IPS DF 19.7 (cell line): ENCODE data around the gene ATP6V1A.
"Not testable (repeated sequence)": the region's sequence is repeated elsewhere in the genome, so short reads cannot be mapped to it uniquely, and the experiment has no call there.

Experiments used
- DNase-seq: peaks from one replicate; pipeline ENCODE4 v3.0.0-alpha.2; 2013; ENCODE audit warnings: low read depth, low spot score

Gene ATP6V1A

GRCh38 chr3:113828600-113828999 lies 81.8 kb downstream of the ATP6V1A start:
- no peak for DNase-seq

- DNase-seq = no peak
Observed at GRCh38 chr3:113829576-113830354, 82.9 kb downstream of the ATP6V1A start.

GRCh38 chr3:113831103-113831355 lies 84.2 kb downstream of the ATP6V1A start:
- no peak for DNase-seq

- no peak for DNase-seq
Observed at GRCh38 chr3:113832477-113833164, 85.8 kb downstream of the ATP6V1A start.

GRCh38 chr3:113834983-113835382 lies 88.1 kb downstream of the ATP6V1A start:
- DNase-seq = no peak

GRCh38 chr3:113838631-113839209 lies 91.9 kb downstream of the ATP6V1A start, which contains the start of gene GRAMD1C:
Gene GRAMD1C (plus strand): TSS chr3:113838788. CDS start chr3:113838910, 122 bp downstream.
- DNase-seq = peak; percentile 71

- no peak for DNase-seq
Observed at GRCh38 chr3:113839551-113839950, 92.7 kb downstream of the ATP6V1A start.

GRCh38 chr3:113844622-113845222 lies 97.9 kb downstream of the ATP6V1A start:
- DNase-seq = no peak

- no peak for DNase-seq
Observed at GRCh38 chr3:113847247-113847646, 100.4 kb downstream of the ATP6V1A start.

GRCh38 chr3:113847664-113848461 lies 101.0 kb downstream of the ATP6V1A start:
- DNase-seq = no peak

GRCh38 chr3:113849071-113849470 lies 102.2 kb downstream of the ATP6V1A start:
- DNase-seq = not testable (repeated sequence)

- not testable (repeated sequence) for DNase-seq
Observed at GRCh38 chr3:113849841-113850240, 103.0 kb downstream of the ATP6V1A start.

GRCh38 chr3:113850391-113850790 lies 103.6 kb downstream of the ATP6V1A start:
- not testable (repeated sequence) for DNase-seq

GRCh38 chr3:113852506-113852905 lies 105.7 kb downstream of the ATP6V1A start:
- DNase-seq = no peak
